ACHN (cell line): ENCODE data around the gene NKAIN2.

Experiments used
- DNase-seq: peaks from one replicate; pipeline ENCODE4 v3.0.0-alpha.2; 2015
- in situ Hi-C: cut with HindIII; loops from 2 replicates; pipeline ENCODE4 v1.10.0; 2017; ENCODE audit warnings: low sequenced_read_pairs, low pct_ligation_motif_present, low pct_unique_long_range_greater_than_20kb

The NKAIN2 gene

GRCh38 chr6:124823240-124824111 lies 1019.8 kb downstream of the NKAIN2 start:
- in situ Hi-C loops, result no loop called here
- DNase-seq, result no peak

GRCh38 chr6:124825564-124825963 lies 1021.9 kb downstream of the NKAIN2 start:
- in situ Hi-C loops, result no loop called here
- no peak for DNase-seq

GRCh38 chr6:124829822-124830221 lies 1026.2 kb downstream of the NKAIN2 start:
- no peak for DNase-seq
- in situ Hi-C loops, result no loop called here

- DNase-seq, result no peak
Measured at GRCh38 chr6:124830506-124830905, 1026.8 kb downstream of the NKAIN2 start.

GRCh38 chr6:124854338-124854922 lies 1050.8 kb downstream of the NKAIN2 start:
- in situ Hi-C loops, result loop anchor here (25.0 kb wide), 1 partner anchor 258 kb away; no protein-coding TSS in a partner anchor
- peak; percentile 17 for DNase-seq

More at GRCh38 chr6:124830506-124830905, 1026.8 kb downstream of the NKAIN2 start:
- in situ Hi-C loops, result no loop called here

GRCh38 chr6:124857746-124858145 lies 1054.1 kb downstream of the NKAIN2 start:
- DNase-seq, result no peak
- in situ Hi-C loops, result loop anchor here (25.0 kb wide), 1 partner anchor 255 kb away; no protein-coding TSS in a partner anchor

- no peak for DNase-seq
- in situ Hi-C loops, result loop anchor here (25.0 kb wide), 1 partner anchor 254 kb away; no protein-coding TSS in a partner anchor
Measured at GRCh38 chr6:124858564-124858963, 1054.9 kb downstream of the NKAIN2 start.

GRCh38 chr6:124859366-124859765 lies 1055.7 kb downstream of the NKAIN2 start:
- in situ Hi-C loops, result loop anchor here (25.0 kb wide), 1 partner anchor 253 kb away; no protein-coding TSS in a partner anchor
- DNase-seq, result no peak

GRCh38 chr6:124866040-124866439 lies 1062.4 kb downstream of the NKAIN2 start:
- DNase-seq, result no peak
- in situ Hi-C loops, result loop anchor here (25.0 kb wide), 1 partner anchor 246 kb away; no protein-coding TSS in a partner anchor

GRCh38 chr6:124867121-124867520 lies 1063.5 kb downstream of the NKAIN2 start:
- in situ Hi-C loops, result loop anchor here (25.0 kb wide), 1 partner anchor 245 kb away; no protein-coding TSS in a partner anchor
- no peak for DNase-seq

GRCh38 chr6:124868481-124868880 lies 1064.8 kb downstream of the NKAIN2 start:
- no peak for DNase-seq
- in situ Hi-C loops, result loop anchor here (25.0 kb wide), 1 partner anchor 244 kb away; no protein-coding TSS in a partner anchor

- DNase-seq, result no peak
- in situ Hi-C loops, result loop anchor here (25.0 kb wide), 1 partner anchor 243 kb away; no protein-coding TSS in a partner anchor
Measured at GRCh38 chr6:124869416-124869815, 1065.8 kb downstream of the NKAIN2 start.

- peak; percentile 37 for DNase-seq
- in situ Hi-C loops, result loop anchor here (25.0 kb wide), 1 partner anchor 241 kb away; no protein-coding TSS in a partner anchor
Measured at GRCh38 chr6:124870611-124871459, 1067.2 kb downstream of the NKAIN2 start.

- in situ Hi-C loops, result loop anchor here (25.0 kb wide), 1 partner anchor 240 kb away; no protein-coding TSS in a partner anchor
Measured at GRCh38 chr6:124872361-124873065, 1068.8 kb downstream of the NKAIN2 start.

GRCh38 chr6:124873066-124873410 lies 1069.4 kb downstream of the NKAIN2 start:
- in situ Hi-C loops, result loop anchor here (25.0 kb wide), 1 partner anchor 239 kb away; no protein-coding TSS in a partner anchor

More at GRCh38 chr6:124872361-124873065, 1068.8 kb downstream of the NKAIN2 start:
- no peak for DNase-seq

More at GRCh38 chr6:124873066-124873410, 1069.4 kb downstream of the NKAIN2 start:
- DNase-seq, result no peak
